K562 (cell line): ENCODE data around the gene CAMK2A. TPM values are rescaled to one million over a fixed set of nuclear protein-coding genes. Genes with fewer than 3 reads are reported as not detected.
A peak's percentile ranks its signal among the peaks of the same experiment; 100 is the strongest.

Experiments
- ATAC-seq: fragments of 200-7000 bp; cut with Tn5 transposase; 3 replicates; pipeline ENCODE4 v1.9.1; 2020; ENCODE audit warnings: moderate library complexity
- BruUV-seq: library from RNA; stranded (reverse); fragments of 400-500 nt; replicated peaks from 2 replicates; lab custom pipeline; 2021; lab: Mats Ljungman, UMichigan
- CTCF ChIA-PET: fragments of 300-600 bp; formaldehyde crosslinking; extraction: SDS; loops from one replicate; lab custom pipeline; 2021; ENCODE audit warnings: low intra/inter-chr PET ratio; lab: Yijun Ruan, JAX
- POLR2A ChIA-PET: fragments of 300-600, 350-650 bp; sonication (Branson Sonifier 250); formaldehyde crosslinking; extraction: SDS; loops from one replicate; lab custom pipeline; 2021; ENCODE audit warnings: antibody characterized with exemption, inconsistent platforms; lab: Yijun Ruan, JAX
- DNase-seq, 4 experiments: peaks; one replicate each; pipeline versions ENCODE4 v3.0.0 to v3.0.0-alpha.2; 2011 to 2018; ENCODE audit warnings: low spot score in 3 of 4, mixed read lengths in 3 of 4; ENCODE audit errors: extremely low read depth in 1 of 4
- FAIRE-seq: peaks from 2 replicates; lab custom pipeline; 2011; peaks lifted over from hg19 to GRCh38; lab: Jason Lieb, UNC
- H2AFZ ChIP-seq: 2 replicates; pipeline ENCODE4 v1.6.0; 2011; ENCODE audit warnings: low read depth, low read length, control low read depth, inconsistent platforms
- H3K27ac ChIP-seq: fragments of 200-600 bp; 3 replicates; pipeline ENCODE4 v1.8.0; 2011; ENCODE audit warnings: low read depth, mild to moderate bottlenecking, control low read depth, inconsistent platforms, low read length, moderate library complexity, mixed read lengths; ENCODE audit errors: extremely low read depth
- H3K27me3 ChIP-seq, 2 experiments: fragments of 300-600 bp in 1 of 2; 2 replicates in 1 of 2; 3 replicates in 1 of 2; pipeline versions ENCODE4 v1.6.0 to v1.8.0; 2011; ENCODE audit warnings: inconsistent platforms in 2 of 2, low read length in 2 of 2, mild to moderate bottlenecking in 1 of 2, mixed read lengths in 1 of 2, moderate library complexity in 1 of 2; ENCODE audit not compliant: control insufficient read depth in 2 of 2, insufficient read depth in 2 of 2
- H3K36me3 ChIP-seq: fragments of 300-600 bp; 3 replicates; pipeline ENCODE4 v1.8.0; 2011; ENCODE audit warnings: mild to moderate bottlenecking, low read length, inconsistent platforms; ENCODE audit not compliant: control insufficient read depth, insufficient read depth
- H3K4me1 ChIP-seq, 2 experiments: fragments of 200-600 bp in 1 of 2; replicated peaks in 1 of 2; 2 replicates in 1 of 2; 3 replicates in 1 of 2; pipeline versions ENCODE4 v1.5.1 to v1.8.0; 2011; ENCODE audit warnings: inconsistent platforms in 2 of 2, low read length in 2 of 2, mild to moderate bottlenecking in 1 of 2, mixed read lengths in 1 of 2, moderate library complexity in 1 of 2; ENCODE audit not compliant: control insufficient read depth in 2 of 2, insufficient read depth in 2 of 2
- H3K4me2 ChIP-seq: 2 replicates; pipeline ENCODE4 v1.6.1; 2011; ENCODE audit warnings: low read length, control low read depth, inconsistent platforms, mixed read lengths; ENCODE audit not compliant: insufficient read depth
- H3K4me3 ChIP-seq: fragments of 200-600 bp; sonication (generic), shearing (Covaris generic); 2 replicates; pipeline ENCODE4 v1.5.1; 2016; ENCODE audit warnings: control low read depth, inconsistent platforms
- H3K79me2 ChIP-seq: fragments of 200-600 bp; 3 replicates; pipeline ENCODE4 v1.8.0; 2011; ENCODE audit warnings: low read length, inconsistent platforms; ENCODE audit not compliant: control insufficient read depth, insufficient read depth
- H3K9ac ChIP-seq, 2 experiments: 2 replicates each; pipeline versions ENCODE4 v1.6.0 to v1.6.1; 2011; ENCODE audit warnings: low read depth in 2 of 2, low read length in 2 of 2, control low read depth in 1 of 2, inconsistent platforms in 1 of 2, mild to moderate bottlenecking in 1 of 2, mixed read lengths in 1 of 2; ENCODE audit not compliant: insufficient read depth in 1 of 2
- H3K9me1 ChIP-seq: one replicate; pipeline ENCODE4 v1.6.0; 2011; ENCODE audit warnings: inconsistent platforms, mild to moderate bottlenecking, low read length, moderate library complexity; ENCODE audit not compliant: control insufficient read depth, insufficient read depth
- H3K9me3 ChIP-seq: replicated peaks from 2 replicates; pipeline ENCODE4 v1.5.1; 2011; ENCODE audit warnings: low read depth, low read length, inconsistent platforms; ENCODE audit not compliant: control insufficient read depth, insufficient read depth
- H4K20me1 ChIP-seq: replicated peaks from 2 replicates; pipeline ENCODE4 v1.6.1; 2011; ENCODE audit warnings: low read length, inconsistent platforms, mixed read lengths; ENCODE audit not compliant: control insufficient read depth, insufficient read depth
- BDP1 ChIP-seq: IDR thresholded peaks from 3 replicates; pipeline ENCODE4 v1.6.1; 2011; ENCODE audit not compliant: insufficient read length, insufficient read depth
- HLTF ChIP-seq: fragments of 450-650 bp; IDR thresholded peaks from 2 replicates; pipeline ENCODE4 v1.6.1; 2016
- NRF1 ChIP-seq, 2 experiments: fragments of 450-650 bp; IDR thresholded peaks in 1 of 2; conservative IDR thresholded peaks in 1 of 2; 2 replicates each; pipeline ENCODE4 v1.6.1; 2014; ENCODE audit warnings: mild to moderate bottlenecking in 2 of 2
- RBBP5 ChIP-seq: fragments of 200-600 bp; sonication (generic); IDR thresholded peaks from 2 replicates; pipeline ENCODE4 v1.6.1; 2012; ENCODE audit warnings: borderline replicate concordance, mild to moderate bottlenecking, low read length, control low read depth, inconsistent platforms; ENCODE audit not compliant: insufficient read depth, poor library complexity, severe bottlenecking
- SMAD4 ChIP-seq: fragments of 250-450 bp; sonication (Bioruptor Pico); conservative IDR thresholded peaks from 2 replicates; pipeline ENCODE4 v1.8.0; 2021; ENCODE audit warnings: inconsistent platforms, mild to moderate bottlenecking, moderate library complexity
- SMARCA5 ChIP-seq: fragments of 450-650 bp; IDR thresholded peaks from 2 replicates; pipeline ENCODE4 v1.6.1; 2016
- ZEB2 ChIP-seq: fragments of 450-650 bp; IDR thresholded peaks from 2 replicates; pipeline ENCODE4 v1.6.1; 2016
- ZKSCAN1 ChIP-seq: fragments of 150-350 bp; IDR thresholded peaks from 2 replicates; pipeline ENCODE4 v1.6.1; 2016; ENCODE audit warnings: low read depth, low read length
- WGBS: fragments of 100-300 bp; shearing (Covaris generic); methylation state at CpG from one replicate; pipeline ENCODE4 v1.1.6; 2016; ENCODE audit warnings: low coverage, mixed read lengths; ENCODE audit not compliant: insufficient coverage; ENCODE audit errors: missing lambda C conversion rate; 5-methylcytosine and 5-hydroxymethylcytosine counted together
- in situ Hi-C: fragments of 300-500 bp; cut with MboI; formaldehyde crosslinking; loops from 4 replicates; pipeline ENCODE4 v1.15.0; 2018; ENCODE audit warnings: inconsistent platforms, mixed read lengths
- intact Hi-C: fragments of 100-400 bp; cut with micrococcal nuclease; formaldehyde crosslinking; loops from 2 replicates; pipeline ENCODE4 v1.14.2; 2022
- polyA plus RNA-seq, 8 experiments: library from polyadenylated mRNA; depleted of rRNA in 4 of 8; stranded (reverse) in 5 of 8; unstranded in 3 of 8; fragments of >200 nt; fragmentation: Nextera tagmentation in 2 of 8; fragmentation: Illumina TruSeq in 1 of 8; extraction: Ambion mirVana in 2 of 8; extraction: Trizol in 1 of 8; gene quantifications; 2 replicates each; pipeline versions ENCODE4 v1.2.1 to v1.2.3, GENCODE V29; 2011 to 2014; ENCODE audit warnings: inconsistent platforms in 1 of 8, missing spikeins in 1 of 8
- total RNA-seq, 7 experiments: library from RNA; depleted of rRNA in 6 of 7; stranded (reverse); fragments of >200 nt in 6 of 7; fragmentation: Illumina TruSeq in 2 of 7; extraction: Trizol in 2 of 7; gene quantifications; 2 replicates each; pipeline versions ENCODE4 v1.2.1 to v1.2.3, GENCODE V29; 2011 to 2021; ENCODE audit warnings: low replicate concordance in 1 of 7
- TF ChIP-seq, protein P1 (sequence below): fragments of 450-650 bp; IDR thresholded peaks from 2 replicates; pipeline ENCODE4 v1.6.1; 2016; ENCODE audit warnings: borderline replicate concordance
- TF ChIP-seq, protein P2 (sequence below): sonication (generic); formaldehyde crosslinking; IDR thresholded peaks from 2 replicates; pipeline ENCODE4 v1.8.0; 2023; ENCODE audit warnings: missing genetic modification reagents, mild to moderate bottlenecking, borderline replicate concordance
- TF ChIP-seq, protein P3 (sequence below): IDR thresholded peaks from 2 replicates; pipeline ENCODE4 v1.6.1; 2016; ENCODE audit warnings: missing genetic modification characterization, missing compliant biosample characterization

CAMK2A gene
- total and polyA plus RNA-seq, 9 of the 15 experiments (the other 6 are each of a cell fraction or from before 2014, with no cell fraction given): 0.01 to 0.18 (median 0.04) TPM; not detected in 6

DNA sequence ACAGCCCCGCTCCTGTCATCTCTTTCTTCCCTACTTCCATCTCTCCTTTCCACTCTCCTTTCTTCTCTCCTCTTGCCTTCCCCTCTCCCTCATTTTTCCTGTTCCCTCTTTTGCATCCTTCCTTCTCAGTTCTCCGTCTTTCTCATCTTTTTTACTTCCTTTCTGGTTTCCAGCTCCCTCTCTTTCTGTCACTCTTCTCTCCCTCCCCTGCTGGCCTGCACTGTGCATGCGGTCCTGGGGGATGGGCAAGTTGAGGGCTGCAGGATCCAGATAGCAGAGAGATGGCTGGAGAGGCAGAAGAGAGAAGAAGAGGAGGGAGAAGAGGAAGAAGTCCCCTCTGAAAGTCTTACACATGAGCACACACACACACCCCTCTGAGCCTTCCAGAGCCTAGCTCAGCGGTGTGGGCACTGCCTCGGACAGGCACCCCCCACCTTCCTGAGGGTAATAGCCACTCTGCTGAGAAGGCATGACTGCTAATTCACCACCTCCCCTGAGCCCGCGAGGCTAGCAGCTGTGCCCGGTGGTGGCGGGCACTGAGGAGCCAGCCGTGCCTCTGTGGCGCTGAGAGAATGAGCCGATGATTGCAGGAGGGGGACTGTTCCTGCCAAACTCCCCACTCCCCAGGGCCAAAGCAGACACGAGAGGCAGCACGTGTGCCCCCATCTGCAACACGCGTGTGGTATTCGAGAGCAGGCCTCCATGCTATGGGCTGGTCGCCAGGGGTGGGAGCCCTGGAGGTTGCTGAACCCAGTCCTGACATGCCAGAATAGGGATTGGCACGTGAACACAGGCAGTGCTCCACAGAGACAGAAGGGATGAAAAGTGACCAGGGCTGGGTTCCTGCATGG, 3.7 kb upstream of the CAMK2A start:
- no TSS peak for BruUV-seq
- Histone ChIP-seq H4K20me1 (no peaks in the 10 kb centered on the region), H3K9me1 (peaks cover 14% of the 10 kb centered on the region), H3K36me3 (no peaks in the 10 kb centered on the region), H3K27ac (no peak overlapping the region; the same call in 1 of the 3 replicates), H3K9me3 (no peaks in the 10 kb centered on the region), H3K27me3 (peaks cover 0 to 26% of the 10 kb centered on the region in 2 experiments; a peak in 2 of 5 replicates), H2AFZ (peak overlapping the region; percentile 90), H3K4me1 (peaks cover 22 to 42% of the 10 kb centered on the region in 2 experiments; a peak in 4 of 5 replicates), H3K9ac (peak overlapping the region; percentile 4 to 53; a peak in 2 of 4 replicates), H3K4me3 (no peak overlapping the region), H3K4me2 (peak overlapping the region; percentile 59), H3K79me2 (no peaks in the 10 kb centered on the region)
- intact Hi-C loops (no loop called here), in situ Hi-C loops (no loop called here)
- WGBS: 55% methylated on average over 15 of the region's 19 CpGs
- FAIRE-seq (peak; percentile 93), DNase-seq (peak; percentile 80 to 86 (median 82)), ATAC-seq (peak; percentile 91)
- CTCF ChIA-PET: no interaction called here
- POLR2A ChIA-PET: no interaction called here
- TF ChIP-seq NRF1 (conservative IDR thresholded peaks at IDR 0.05 in 1 of 2, IDR thresholded peaks at IDR 0.05 in 1 of 2) (peak in 1 of 2 experiments; percentile 35; a peak in 2 of 4 replicates), RBBP5 (no peak), ZEB2 (no peak), ZKSCAN1 (0 out of 2 replicates have a peak, but pooled peaks have one; percentile 35), SMARCA5 (0 out of 2 replicates have a peak, but pooled peaks have one; percentile 27), BDP1 (no peak), SMAD4 (CRISPR knock-in tag) (no peak), HLTF (peak; percentile 91)
- TF ChIP-seq, protein P1, sequence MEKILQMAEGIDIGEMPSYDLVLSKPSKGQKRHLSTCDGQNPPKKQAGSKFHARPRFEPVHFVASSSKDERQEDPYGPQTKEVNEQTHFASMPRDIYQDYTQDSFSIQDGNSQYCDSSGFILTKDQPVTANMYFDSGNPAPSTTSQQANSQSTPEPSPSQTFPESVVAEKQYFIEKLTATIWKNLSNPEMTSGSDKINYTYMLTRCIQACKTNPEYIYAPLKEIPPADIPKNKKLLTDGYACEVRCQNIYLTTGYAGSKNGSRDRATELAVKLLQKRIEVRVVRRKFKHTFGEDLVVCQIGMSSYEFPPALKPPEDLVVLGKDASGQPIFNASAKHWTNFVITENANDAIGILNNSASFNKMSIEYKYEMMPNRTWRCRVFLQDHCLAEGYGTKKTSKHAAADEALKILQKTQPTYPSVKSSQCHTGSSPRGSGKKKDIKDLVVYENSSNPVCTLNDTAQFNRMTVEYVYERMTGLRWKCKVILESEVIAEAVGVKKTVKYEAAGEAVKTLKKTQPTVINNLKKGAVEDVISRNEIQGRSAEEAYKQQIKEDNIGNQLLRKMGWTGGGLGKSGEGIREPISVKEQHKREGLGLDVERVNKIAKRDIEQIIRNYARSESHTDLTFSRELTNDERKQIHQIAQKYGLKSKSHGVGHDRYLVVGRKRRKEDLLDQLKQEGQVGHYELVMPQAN: 0 out of 2 replicates have a peak, but pooled peaks have one; percentile 11
- TF ChIP-seq, protein P2, sequence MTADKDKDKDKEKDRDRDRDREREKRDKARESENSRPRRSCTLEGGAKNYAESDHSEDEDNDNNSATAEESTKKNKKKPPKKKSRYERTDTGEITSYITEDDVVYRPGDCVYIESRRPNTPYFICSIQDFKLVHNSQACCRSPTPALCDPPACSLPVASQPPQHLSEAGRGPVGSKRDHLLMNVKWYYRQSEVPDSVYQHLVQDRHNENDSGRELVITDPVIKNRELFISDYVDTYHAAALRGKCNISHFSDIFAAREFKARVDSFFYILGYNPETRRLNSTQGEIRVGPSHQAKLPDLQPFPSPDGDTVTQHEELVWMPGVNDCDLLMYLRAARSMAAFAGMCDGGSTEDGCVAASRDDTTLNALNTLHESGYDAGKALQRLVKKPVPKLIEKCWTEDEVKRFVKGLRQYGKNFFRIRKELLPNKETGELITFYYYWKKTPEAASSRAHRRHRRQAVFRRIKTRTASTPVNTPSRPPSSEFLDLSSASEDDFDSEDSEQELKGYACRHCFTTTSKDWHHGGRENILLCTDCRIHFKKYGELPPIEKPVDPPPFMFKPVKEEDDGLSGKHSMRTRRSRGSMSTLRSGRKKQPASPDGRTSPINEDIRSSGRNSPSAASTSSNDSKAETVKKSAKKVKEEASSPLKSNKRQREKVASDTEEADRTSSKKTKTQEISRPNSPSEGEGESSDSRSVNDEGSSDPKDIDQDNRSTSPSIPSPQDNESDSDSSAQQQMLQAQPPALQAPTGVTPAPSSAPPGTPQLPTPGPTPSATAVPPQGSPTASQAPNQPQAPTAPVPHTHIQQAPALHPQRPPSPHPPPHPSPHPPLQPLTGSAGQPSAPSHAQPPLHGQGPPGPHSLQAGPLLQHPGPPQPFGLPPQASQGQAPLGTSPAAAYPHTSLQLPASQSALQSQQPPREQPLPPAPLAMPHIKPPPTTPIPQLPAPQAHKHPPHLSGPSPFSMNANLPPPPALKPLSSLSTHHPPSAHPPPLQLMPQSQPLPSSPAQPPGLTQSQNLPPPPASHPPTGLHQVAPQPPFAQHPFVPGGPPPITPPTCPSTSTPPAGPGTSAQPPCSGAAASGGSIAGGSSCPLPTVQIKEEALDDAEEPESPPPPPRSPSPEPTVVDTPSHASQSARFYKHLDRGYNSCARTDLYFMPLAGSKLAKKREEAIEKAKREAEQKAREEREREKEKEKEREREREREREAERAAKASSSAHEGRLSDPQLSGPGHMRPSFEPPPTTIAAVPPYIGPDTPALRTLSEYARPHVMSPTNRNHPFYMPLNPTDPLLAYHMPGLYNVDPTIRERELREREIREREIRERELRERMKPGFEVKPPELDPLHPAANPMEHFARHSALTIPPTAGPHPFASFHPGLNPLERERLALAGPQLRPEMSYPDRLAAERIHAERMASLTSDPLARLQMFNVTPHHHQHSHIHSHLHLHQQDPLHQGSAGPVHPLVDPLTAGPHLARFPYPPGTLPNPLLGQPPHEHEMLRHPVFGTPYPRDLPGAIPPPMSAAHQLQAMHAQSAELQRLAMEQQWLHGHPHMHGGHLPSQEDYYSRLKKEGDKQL (CRISPR knock-in tag): no peak
- TF ChIP-seq, protein P3, sequence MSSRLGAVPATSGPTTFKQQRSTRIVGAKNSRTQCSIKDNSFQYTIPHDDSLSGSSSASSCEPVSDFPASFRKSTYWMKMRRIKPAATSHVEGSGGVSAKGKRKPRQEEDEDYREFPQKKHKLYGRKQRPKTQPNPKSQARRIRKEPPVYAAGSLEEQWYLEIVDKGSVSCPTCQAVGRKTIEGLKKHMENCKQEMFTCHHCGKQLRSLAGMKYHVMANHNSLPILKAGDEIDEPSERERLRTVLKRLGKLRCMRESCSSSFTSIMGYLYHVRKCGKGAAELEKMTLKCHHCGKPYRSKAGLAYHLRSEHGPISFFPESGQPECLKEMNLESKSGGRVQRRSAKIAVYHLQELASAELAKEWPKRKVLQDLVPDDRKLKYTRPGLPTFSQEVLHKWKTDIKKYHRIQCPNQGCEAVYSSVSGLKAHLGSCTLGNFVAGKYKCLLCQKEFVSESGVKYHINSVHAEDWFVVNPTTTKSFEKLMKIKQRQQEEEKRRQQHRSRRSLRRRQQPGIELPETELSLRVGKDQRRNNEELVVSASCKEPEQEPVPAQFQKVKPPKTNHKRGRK: peak; percentile 87
